ENCODE data around the gene CGB1. TPM values are rescaled to one million over a fixed set of nuclear protein-coding genes. Genes with fewer than 3 reads are reported as not detected.

Gene CGB1
- total and polyA plus RNA-seq, 9 of the 15 experiments (the other 6 are each of a cell fraction or from before 2014, with no cell fraction given): not detected

DNA sequence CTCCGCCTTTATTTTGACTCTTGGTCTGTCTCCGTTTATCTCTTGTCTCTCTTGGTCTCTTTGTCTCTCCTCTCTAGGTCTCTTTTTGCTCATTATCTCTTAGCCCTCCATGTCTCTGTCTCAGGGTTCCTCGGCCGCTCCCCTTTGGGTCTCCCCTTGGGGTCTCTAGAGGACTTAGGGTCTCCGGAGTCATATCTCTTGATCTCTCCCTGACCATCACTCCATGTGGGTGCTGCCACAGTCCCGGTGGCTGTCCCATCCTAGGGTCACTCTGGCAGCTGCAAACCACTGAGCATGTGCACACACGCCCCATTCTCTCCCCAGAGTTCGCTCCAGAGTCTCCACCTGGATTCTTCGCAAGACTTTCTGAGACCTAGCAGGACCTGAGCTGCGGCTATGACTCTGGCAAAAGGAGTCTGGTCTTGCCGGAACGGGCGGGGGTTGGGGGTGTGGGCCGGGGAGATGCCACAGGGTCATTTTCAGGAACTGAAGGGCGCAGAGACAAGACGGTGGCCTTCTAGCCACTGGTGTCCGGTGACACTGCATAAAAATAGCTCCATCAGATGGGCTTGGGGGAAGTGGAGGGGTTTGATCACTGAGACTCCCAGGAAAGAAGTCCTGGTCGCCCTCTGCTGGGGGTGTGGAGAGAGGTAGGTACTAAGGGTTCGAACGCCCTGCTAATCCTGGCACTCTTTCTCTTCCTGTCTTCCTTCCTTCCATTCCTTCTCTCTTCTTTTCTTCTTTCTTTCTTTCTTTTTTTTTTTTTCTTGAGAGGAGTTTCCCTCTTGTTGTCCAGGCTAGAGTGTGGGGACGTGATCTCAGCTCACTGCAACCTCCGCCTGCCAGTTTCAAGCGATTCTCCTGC, 37.1 kb upstream of the CGB1 start (continued):
- TF ChIP-seq, protein P1, sequence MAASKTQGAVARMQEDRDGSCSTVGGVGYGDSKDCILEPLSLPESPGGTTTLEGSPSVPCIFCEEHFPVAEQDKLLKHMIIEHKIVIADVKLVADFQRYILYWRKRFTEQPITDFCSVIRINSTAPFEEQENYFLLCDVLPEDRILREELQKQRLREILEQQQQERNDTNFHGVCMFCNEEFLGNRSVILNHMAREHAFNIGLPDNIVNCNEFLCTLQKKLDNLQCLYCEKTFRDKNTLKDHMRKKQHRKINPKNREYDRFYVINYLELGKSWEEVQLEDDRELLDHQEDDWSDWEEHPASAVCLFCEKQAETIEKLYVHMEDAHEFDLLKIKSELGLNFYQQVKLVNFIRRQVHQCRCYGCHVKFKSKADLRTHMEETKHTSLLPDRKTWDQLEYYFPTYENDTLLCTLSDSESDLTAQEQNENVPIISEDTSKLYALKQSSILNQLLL (CRISPR knock-in tag; IDR thresholded peaks at IDR 0.05; ENCODE audit: borderline replicate concordance): no peak
- TF ChIP-seq EZH2 (IDR thresholded peaks at IDR 0.05; ENCODE audit: borderline replicate concordance, low read depth, low read length): no peak
- no peak for TF ChIP-seq ZNF197 (CRISPR knock-in tag; IDR thresholded peaks at IDR 0.05; ENCODE audit: low read depth)
- 0 out of 2 replicates have a peak, but pooled peaks have one; percentile 21 for TF ChIP-seq RBFOX2 (IDR thresholded peaks at IDR 0.05; ENCODE audit: low read depth, low read length)
- TF ChIP-seq, protein P2, sequence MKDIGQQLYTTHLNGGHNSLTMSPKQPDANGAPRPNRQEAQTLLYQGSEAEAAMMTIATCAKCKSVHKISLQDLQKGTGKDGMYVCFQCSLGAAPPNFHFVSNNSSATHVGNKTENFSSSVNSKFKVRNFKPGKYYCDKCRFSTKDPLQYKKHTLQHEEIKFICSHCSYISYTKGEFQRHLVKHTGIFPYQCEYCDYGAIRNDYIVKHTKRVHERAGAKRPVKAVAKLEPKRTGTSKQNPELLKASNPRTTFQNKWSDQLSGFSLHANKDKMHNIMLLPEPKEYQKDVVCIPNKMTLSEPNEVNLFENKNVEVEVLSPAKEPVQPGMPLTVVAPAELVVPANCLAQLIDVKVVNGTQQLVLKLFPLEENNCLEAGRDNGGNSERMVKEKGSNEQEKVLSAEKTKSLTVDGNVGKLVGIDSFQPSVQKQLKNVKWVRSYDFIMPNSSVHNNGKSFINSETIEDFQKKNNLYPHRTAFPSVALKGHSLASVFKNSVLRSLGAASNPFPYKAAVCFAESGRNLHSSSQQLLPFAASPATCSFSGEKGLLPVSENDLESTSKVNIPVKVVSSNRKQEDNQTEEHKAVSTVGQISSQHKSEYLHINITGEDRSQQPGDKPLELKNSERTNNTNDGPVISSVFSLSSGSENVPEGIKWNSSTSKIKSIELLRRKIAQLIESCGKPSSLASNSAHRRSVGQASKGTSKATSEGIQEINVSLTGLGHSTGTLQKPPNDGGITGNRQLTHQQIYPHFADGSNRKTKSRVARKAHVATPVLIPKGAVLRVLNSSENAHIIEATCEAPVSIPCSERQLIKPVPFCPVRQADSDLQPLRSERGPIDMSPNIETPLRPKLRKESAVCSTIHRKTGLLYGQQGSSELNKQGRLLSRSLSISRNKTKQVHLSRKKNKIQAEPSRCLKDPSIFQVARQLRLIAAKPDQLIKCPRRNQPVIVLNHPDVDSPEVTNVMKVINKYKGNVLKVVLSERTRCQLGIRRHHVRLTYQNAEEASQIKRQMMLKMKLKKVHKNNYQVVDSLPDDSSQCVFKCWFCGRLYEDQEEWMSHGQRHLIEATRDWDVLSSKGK (CRISPR knock-in tag; IDR thresholded peaks at IDR 0.05): no peak
- no peak for TF ChIP-seq ZNF699 (CRISPR knock-in tag; IDR thresholded peaks at IDR 0.05; ENCODE audit: insufficient replicate concordance)
- no peak for TF ChIP-seq NFXL1 (CRISPR knock-in tag; IDR thresholded peaks at IDR 0.05)
- TF ChIP-seq KLF16 (IDR thresholded peaks at IDR 0.05): 0 out of 2 replicates have a peak, but pooled peaks have one; percentile 11
- peak in 2 of 3 experiments; percentile 10 to 20 for TF ChIP-seq YY1 (IDR thresholded peaks at IDR 0.05; ENCODE audit: borderline replicate concordance in 1 of 3, control insufficient read depth in 1 of 3, extremely low read depth in 1 of 3, insufficient read depth in 3 of 3, insufficient read length in 1 of 3, insufficient replicate concordance in 2 of 3, low read depth in 1 of 3, low read length in 2 of 3)
- no peak for TF ChIP-seq ZNF175 (CRISPR knock-in tag; IDR thresholded peaks at IDR 0.05; ENCODE audit: low read depth)
- TF ChIP-seq ZNF589 (CRISPR knock-in tag; IDR thresholded peaks at IDR 0.05; ENCODE audit: low read depth): no peak
- no peak for TF ChIP-seq FOXJ2 (tag; IDR thresholded peaks at IDR 0.05)
- TF ChIP-seq, protein P3, sequence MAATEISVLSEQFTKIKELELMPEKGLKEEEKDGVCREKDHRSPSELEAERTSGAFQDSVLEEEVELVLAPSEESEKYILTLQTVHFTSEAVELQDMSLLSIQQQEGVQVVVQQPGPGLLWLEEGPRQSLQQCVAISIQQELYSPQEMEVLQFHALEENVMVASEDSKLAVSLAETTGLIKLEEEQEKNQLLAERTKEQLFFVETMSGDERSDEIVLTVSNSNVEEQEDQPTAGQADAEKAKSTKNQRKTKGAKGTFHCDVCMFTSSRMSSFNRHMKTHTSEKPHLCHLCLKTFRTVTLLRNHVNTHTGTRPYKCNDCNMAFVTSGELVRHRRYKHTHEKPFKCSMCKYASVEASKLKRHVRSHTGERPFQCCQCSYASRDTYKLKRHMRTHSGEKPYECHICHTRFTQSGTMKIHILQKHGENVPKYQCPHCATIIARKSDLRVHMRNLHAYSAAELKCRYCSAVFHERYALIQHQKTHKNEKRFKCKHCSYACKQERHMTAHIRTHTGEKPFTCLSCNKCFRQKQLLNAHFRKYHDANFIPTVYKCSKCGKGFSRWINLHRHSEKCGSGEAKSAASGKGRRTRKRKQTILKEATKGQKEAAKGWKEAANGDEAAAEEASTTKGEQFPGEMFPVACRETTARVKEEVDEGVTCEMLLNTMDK (IDR thresholded peaks at IDR 0.05; ENCODE audit: borderline replicate concordance, insufficient read depth, low read depth, low read length, poor library complexity, severe bottlenecking): peak; percentile 73
- peak in 1 of 2 experiments; percentile 64; a peak in 2 of 4 replicates for TF ChIP-seq MAZ (CRISPR knock-in tag; conservative IDR thresholded peaks at IDR 0.05 in 1 of 2, IDR thresholded peaks at IDR 0.05 in 1 of 2)
- no peak for TF ChIP-seq RHOXF2B (CRISPR knock-in tag; conservative IDR thresholded peaks at IDR 0.05)
- no peak for TF ChIP-seq ATF1 (CRISPR knock-in tag; IDR thresholded peaks at IDR 0.05)
- no peak for TF ChIP-seq ATF1 (tag; IDR thresholded peaks at IDR 0.05)

All from K562 (cell line).